PC-9 (cell line): Measurements from ENCODE around the gene ADPRM.

Source experiments
- EZH2 ChIP-seq: fragments of 200-600 bp; sonication (generic); IDR thresholded peaks from 2 replicates; pipeline ENCODE4 v1.8.0; 2017; ENCODE audit warnings: antibody characterized with exemption, low read depth
- TF ChIP-seq, protein P1 (sequence below): fragments of 200-600 bp; sonication (generic); conservative IDR thresholded peaks from 2 replicates; pipeline ENCODE4 v1.6.1; 2017; ENCODE audit warnings: mixed run types, antibody characterized with exemption, mild to moderate bottlenecking, moderate library complexity

DNA sequence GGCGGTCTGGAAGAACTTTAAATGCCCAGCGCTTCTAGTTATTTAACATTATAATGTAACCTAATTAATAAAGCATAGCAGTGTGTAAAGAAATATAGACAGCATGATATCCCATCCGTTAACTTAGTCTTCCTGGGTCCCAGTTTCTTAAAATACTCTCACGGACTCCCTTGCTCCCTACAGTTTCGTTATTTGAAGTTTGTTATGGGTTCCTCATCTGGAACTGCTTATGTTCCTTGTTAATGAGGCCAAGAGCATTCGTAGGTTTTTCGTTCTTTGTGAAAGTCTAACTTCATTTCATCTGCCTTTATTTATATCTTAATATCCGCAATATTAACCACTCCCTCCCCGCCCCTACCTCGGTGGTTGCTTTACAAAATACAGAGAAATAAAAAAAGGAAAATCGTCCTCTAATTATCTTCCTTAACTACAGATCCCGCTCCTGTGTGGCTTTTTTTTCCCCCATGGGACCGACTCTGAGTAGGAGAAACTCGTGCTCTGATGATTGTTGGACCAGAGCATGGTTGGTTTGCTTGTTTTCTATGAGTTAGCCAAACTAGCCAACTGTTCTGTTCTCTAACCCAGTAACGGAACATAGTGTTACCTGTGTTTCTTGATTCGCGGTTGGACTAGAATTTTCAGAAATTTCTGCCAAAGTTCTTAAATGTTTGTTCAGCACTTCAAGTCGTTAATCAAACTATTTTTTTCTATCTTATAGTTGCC, 863 bp downstream of the ADPRM start:
- TF ChIP-seq, protein P1, sequence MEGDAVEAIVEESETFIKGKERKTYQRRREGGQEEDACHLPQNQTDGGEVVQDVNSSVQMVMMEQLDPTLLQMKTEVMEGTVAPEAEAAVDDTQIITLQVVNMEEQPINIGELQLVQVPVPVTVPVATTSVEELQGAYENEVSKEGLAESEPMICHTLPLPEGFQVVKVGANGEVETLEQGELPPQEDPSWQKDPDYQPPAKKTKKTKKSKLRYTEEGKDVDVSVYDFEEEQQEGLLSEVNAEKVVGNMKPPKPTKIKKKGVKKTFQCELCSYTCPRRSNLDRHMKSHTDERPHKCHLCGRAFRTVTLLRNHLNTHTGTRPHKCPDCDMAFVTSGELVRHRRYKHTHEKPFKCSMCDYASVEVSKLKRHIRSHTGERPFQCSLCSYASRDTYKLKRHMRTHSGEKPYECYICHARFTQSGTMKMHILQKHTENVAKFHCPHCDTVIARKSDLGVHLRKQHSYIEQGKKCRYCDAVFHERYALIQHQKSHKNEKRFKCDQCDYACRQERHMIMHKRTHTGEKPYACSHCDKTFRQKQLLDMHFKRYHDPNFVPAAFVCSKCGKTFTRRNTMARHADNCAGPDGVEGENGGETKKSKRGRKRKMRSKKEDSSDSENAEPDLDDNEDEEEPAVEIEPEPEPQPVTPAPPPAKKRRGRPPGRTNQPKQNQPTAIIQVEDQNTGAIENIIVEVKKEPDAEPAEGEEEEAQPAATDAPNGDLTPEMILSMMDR = no peak
- no peak for TF ChIP-seq EZH2
